Hematopoietic multipotent progenitor cell treated with erythropoietin and hydrocortisone succinate and interleukin-3 and kit ligand, for 8 days (in vitro differentiated cells): ENCODE data around the gene PLXNA1.

Experiments used
- DNase-seq: peaks from one replicate; pipeline ENCODE4 v3.0.0-alpha.2; 2015

Gene PLXNA1

DNA sequence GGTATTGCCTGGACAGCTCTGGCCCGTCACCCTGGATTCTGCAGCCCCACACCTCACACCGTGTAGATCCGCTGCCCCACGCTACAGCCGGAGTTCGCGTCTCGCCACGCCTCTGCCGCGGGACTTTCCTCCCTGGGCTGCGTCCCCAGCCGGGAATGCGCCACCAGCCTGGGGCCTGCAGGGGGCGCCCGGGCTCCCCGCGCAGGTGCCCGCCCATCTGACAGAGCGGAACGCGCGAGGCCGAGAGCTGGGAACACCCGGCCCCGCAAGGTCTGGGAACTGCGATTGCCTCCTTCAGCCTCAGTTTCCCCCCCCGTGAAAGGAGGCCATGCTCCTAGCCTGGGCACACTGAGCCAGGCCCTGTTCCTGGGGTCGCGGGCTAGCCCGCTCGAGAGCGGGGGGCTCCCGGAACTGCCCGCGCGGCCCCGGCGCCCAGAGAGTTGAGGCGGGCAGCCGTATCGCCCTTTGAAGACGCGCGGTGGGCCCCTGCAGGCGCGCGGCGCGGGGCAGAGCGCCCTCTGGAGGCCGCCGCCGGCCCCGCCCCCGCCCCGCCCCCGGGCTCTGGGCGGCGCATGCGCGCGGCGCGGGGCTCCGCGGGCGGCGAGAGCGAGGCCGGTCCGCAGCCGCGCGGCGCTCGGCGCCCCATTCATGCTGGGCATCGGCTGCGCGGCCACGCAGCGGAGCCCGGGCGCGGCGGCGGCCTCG lies at the start of gene PLXNA1:
TSS of gene PLXNA1 (plus strand) at position 645 of the 705 bp plus-strand sequence. CDS start 5,479 bp downstream, outside the sequence.
- DNase-seq, result peak; percentile 82

DNA sequence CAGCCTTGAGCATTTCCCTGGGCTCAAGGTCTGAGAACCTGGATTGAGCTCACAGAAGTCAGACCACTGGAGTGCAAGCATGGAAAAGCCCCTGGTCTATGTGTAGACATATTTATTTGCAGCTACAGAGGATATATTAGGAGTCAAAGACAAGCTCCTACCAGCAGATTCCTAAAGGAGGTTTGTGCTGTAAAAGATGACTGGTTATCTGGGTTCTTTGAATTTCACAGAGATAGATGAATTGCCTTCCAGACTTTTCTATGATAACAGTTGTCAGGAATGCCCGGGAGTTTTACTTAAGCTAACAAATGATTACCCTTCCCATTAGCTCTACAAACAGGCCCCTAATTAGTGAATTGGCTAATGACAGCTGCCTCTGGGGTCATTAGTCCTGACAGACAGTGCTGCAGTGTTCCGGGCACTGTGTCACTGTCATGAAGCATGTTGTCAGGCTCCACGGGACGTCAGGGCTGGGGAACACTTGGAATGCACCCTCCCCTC lies 48.8 kb upstream of the PLXNA1 start:
- no peak for DNase-seq

DNA sequence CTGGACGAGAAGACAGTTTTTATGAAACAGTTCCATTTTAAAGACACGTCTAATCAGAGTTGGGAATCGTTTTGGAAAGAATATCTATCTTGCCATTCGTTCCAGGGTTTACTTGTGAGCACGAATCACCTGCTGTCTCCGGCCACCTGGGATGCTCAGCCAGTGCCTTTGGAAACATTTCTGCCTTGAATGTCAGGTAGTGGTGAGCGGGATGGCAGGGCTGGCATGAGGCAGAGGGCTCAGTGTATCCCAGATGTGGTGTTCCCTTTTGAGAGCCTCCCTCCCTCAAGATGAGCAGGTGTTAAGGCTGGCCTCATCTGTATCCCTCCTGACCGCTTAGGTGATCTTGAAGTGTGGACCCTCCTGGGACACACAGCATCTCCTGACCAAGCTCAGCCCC lies 47.9 kb upstream of the PLXNA1 start:
- DNase-seq, result no peak

DNA sequence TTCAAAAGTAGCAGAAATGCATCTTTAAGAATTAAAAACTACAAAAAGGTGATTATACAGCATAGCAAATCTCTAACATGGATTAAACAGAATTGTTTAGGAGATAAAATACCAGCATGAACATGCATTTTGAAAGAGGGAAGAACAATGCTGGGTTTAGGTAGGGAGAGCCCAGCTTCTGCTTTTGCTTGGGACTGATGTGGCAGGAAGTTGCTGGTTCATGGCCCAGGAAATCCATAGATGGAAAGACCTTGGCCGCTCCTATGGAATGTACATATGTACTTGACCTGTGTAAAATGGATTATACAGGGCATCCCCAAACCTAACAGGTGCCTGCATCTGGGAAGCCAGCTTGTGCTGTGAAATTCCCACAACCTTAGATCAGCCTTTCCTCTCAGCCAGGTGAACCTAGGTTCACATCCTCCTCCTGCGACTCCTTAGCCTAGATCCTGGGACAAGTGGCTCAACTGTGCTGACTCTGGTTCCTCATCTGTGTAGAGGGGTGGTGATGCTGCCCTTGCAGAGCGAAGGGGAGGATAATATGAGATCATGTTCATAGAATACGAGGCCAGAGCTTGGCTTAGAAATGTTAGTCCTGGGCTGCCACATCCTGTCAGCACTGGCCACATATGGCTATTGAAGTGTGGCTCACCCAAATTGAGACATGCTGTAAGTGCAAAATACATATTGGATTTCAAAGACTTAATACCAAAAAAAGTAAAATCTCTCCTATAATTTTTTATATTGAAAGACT lies 47.0 kb upstream of the PLXNA1 start:
- DNase-seq, result no peak

DNA sequence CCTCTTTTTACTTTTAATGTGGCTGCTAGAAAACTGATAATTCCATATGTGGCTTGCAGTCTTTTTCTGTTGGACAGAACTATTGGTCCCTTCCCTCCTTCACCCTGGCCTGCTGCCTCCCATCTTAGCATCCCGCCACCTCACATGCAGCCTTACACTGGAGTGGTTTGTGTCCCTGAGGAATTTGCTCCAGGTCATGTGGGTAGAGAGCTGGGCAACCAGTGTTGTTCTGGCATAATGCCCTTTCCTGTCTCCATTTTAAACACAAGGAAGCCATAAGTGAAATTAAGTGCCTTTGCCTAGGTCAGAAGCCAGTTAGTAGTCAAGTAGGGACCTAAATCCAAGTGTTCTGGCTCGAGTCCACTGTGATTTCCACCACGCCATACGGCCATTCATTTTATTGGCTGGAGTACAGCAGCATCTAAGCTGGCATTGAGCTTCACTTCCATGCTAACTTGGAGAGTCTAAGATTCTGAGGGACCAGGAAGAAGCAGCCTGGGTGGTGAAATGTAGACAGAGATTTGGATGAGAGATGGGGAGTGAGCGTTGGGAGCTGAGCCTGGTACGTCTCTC lies 46.0 kb upstream of the PLXNA1 start:
- DNase-seq, result no peak

DNA sequence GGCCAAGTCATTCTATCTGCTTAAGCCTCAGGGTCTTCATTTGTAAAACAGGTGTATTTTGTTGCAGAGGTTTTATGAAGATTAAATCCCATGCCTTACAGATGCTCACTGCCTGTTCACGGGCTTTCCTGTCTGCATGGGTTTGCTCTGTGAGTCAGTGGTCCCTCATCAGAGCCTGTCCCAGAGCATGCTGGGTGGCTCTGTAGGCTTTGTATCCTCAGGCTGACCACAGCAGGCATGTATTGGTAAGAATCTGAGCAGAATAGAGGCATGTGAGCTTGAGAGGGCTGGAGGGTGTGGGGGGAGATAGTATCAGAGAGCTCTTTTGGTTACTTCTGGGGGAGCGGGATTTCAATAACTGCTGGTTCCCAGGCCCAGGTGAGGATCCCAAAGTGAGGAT lies 45.4 kb upstream of the PLXNA1 start:
- DNase-seq, result no peak

DNA sequence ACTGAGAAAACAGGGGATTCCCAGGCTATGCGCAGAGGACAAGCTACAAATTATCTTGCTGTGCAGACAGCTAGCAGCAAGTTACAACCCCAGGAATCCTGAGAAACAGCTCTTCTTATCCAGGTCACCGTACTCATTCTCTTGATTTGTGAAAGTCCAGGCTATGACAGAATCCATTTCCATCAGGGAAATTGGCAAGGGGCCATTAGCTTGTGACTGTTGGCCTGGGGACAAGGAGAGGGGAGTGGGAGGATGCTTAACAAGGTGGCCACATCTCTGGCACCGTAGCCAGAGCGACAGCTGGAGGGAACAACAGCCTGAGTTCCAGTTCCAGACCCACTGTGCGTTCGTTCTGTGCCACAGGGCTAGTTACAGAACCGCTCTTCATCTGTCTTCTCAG lies 44.9 kb upstream of the PLXNA1 start:
- DNase-seq, result no peak

DNA sequence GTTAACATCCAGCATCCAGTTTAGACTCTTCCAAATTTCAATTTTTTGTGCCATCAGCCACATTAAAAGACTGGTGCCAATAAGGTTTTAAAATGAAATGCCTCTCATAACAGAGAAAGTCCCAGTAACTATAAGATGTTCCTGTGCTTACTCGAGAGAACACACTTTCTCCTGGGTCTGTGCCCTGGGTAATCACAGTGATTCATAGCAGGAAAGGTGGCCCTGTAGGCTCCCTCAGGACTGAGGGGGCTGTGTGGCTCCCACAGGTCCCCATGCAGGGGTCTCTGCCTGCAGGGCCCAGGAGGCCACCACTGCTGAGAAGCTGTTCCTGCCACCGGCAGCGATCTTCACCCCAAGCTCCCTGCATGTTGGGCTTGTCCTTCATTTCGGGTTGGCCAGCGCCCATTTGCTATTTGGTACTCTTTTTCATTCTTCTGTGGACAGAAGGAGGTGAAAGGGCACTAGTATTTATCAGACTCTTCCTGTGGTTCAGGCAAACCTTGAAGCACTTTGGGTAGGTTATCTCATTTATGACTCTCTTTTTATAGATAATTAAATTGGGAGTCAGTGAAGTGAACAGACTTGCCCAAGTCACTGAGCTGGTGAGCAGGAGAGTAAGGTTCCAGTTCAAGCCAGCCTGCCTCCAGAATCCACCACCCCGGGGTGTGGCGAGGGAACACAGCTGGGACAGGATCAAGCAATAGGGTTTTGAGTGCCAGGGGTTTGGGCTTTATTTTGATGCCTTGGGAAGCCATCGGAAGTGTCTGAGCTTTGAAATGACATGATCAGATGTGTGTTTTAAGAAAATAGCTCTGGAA lies 44.2 kb upstream of the PLXNA1 start:
- no peak for DNase-seq

DNA sequence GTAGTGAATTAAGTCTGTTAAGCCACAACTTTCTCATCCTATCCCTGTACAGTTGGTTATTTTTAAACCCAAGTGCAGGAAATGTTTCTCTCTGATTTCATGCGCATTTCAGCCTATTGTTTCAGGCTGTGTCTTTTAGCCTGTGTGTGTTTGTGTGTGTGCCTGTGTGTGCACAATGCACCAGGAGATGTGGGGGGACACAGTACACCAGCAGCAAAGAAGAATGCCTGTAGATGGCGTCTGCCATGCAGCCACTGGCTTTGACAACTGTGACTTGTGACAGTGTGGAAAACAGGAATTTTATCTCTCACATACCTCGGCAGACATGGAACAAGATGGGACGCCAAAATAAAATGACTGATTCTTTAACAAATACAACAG lies 43.6 kb upstream of the PLXNA1 start:
- no peak for DNase-seq

DNA sequence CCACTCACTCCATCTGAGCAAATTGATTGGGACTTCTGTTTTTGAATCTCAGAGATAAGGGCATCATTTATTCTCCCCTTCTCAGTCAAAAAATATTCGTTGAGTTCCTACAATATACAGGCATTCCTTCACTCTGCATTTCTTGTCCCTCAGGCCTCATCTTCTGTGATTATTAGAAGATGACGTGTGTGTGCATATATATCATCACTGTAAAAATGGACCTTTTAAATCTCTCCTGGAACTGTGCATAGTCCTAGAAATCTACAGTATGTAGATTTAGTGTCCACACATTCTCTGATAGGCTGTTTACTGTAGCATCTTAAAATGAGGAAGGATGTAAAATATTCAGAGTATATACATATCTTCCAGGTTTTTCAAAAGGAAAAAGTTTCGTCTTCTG lies 43.2 kb upstream of the PLXNA1 start:
- no peak for DNase-seq

DNA sequence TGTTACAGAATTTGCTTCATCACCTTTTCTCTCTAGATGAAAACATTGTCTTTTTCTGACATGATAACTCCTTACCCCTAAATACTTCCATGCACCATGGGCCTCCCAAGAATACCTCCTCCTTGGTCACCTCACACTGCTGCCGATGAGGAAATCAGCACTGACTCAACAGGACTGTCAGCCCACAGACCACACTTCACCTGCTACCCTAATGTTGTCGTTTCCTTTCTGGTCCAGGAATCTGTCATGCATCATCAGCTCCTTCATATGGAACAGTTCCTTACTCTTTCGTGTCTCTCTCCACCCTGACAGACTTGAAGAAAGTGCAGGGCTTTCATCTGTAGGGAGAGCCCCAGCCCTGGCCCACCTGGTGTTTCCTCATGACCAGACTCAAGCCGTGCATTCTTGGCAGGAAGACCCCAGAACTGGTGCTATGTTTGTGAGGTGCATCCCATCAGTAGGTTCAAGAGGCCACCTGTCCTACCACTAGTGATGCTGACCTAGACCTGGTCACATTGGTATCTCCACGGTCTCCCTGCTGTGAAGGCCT lies 41.1 kb upstream of the PLXNA1 start:
- no peak for DNase-seq

DNA sequence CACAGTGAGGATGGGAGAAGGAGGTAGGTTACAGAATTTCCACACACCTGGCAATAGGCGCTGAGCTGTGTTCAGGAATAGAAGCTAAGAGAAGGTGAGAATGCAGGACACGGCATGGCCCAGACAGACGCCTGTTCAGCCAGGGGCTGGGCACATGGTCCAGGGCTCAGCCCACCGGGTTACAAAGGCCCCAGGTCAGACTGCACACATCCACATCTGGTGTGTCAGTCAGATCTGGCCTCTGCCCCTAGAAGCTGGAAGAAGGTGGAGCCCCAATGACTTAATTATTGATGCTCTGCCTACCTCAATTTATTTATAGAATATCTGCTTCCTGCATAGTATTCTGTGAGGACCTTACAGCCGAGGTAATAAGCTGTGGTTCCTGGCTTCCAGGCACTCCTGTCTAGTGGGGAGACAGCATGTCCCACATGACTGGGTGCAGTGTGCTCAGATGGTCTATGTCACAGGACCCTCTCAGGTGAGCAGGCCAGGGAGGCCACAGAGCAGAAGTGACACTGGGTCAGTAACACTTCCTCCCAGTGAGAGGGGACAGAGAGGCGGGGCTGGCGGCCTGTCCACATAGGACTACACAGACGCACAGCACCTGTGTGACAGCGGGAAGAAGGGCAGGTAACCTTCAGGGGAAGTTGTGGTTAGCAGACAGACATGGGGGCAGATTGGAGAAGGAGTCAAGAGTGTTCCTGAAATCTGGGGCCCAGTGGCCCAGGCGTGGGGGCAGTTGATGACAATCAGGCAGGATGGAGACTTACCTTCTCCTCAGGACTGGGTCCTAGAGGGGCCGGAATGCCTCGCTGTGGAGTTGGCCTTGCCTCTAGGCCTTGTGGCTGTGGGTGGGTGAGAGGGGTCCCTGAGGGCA lies 38.6 kb upstream of the PLXNA1 start:
- no peak for DNase-seq

DNA sequence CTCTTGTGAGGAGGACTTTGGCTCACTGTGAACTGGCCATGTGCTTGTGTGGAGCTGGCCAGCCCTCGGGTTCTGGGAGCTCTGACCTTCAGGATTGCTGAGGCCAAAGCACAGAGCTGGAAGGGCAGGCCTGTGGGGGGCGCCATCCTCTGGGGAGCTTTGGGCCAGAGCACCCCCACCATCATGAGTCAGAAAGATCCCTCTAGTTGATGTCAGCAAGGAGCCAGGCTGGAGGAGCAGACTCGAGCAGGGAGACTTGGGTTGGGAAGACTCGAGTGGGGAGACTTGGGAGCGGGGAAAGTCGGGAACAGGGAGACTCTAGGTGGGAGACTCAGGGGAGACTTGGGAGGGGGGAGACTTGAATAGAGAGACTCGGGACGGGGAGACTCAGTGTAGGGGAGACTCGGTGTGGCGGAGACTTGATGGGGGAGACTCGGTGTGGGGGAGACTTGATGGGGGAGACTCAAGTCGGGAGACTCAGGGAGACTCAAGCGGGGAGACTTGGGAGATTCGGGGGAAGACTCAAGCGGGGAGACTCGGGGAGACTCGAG lies 37.7 kb upstream of the PLXNA1 start:
- no peak for DNase-seq

DNA sequence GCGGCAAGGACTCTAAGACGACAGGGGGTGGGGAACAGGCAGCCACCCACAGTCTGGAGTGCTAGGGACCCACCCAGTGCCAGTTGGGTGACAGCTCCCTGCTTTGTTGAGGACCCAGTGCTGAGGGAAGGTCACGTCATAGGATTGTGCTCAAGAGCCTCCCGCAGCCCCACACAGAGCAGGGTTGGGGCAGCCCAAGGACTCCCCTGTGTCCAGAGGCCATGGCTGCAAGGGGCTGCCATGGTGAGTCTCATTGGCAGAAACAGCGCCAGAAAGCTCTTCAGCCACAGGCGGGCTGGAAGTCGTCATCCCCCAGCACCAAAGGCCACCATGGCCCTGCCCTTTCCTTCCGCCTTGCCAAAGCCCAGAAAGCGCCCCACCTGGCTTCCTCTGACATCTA lies 37.0 kb upstream of the PLXNA1 start:
- DNase-seq, result no peak

DNA sequence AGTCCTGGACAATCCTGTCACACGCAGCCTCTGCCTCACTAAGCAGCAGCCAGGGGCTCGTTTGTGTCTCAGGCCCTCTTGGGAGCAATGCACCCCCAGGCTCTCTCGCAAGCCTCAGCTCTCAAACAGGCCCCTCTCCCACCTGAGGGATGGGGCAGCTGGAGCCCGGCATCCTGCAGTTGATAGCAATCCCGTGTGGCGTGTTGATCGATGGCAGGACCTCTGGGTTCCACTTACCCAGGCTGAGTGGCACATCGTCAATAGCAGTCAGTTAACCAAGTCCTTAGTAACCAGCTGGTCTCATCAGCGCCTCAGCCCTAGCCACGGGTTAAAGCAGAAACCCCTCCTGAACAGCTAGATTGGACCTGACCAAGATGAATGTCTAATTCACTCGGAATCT lies 36.5 kb upstream of the PLXNA1 start:
- DNase-seq, result no peak

DNA sequence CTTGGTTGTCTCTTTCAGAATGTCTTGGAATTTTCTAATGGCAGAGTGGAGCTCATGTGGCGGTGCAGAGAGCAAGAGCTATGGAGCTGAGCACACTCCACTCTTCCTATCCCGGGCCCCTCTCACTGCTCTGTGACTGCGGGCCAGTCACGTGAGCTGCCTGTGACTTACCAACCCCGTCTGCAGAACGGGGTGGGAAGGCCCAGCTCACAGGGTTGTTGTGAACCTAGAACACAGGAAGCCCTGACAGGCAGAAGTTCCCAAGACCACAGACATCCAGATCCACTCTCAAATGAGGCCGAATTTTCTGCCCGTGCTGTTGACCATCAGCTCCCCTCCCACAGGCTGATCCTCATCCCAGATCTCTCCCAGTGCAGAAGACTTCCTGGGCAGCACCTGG lies 35.5 kb upstream of the PLXNA1 start:
- no peak for DNase-seq

DNA sequence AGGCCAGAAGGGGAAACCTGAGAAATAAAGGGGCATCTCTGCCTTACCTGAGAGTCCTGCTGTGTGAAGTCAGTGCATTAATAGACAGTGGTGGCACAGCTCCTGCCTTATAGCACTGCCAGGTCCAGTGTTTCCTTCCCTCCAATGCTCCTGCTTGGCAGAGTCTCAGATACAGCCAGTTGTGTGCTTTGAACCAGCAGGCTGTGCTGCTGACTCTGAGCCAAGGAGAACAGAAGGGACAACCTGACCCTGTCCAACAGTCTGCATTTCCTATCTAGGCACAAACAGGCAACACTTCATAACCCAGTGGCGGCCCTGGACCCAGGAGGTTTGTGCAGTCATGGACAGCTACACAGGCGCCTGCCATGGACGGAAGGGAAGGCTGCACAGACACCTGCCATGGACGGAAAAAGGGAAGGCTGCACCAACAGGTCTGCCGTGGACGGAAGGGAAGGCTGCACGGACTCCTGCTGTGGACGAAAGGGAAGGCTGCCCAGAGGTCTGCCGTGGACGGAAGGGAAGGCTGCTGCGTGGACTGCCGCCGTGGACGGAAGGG lies 33.9 kb upstream of the PLXNA1 start:
- DNase-seq, result no peak

DNA sequence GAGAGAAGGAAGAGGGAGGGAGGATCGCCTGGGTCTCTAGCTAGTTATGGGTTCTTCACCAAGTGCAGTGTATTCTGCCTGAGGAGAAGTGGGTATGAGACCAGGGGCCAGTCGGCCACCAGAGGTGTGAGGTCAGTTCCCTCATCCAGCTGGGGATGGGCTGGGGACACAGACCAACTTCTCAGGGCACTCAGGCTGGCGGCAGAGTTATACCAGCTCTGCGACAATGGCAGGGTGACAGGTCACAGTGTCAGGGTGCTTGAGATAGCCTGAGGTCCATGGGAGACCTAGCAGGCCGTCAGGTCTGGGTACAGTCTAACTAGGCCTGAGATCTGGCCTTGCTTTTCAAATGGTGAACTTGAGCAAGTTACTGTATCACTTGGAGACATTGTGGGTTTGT lies 31.4 kb upstream of the PLXNA1 start:
- no peak for DNase-seq

DNA sequence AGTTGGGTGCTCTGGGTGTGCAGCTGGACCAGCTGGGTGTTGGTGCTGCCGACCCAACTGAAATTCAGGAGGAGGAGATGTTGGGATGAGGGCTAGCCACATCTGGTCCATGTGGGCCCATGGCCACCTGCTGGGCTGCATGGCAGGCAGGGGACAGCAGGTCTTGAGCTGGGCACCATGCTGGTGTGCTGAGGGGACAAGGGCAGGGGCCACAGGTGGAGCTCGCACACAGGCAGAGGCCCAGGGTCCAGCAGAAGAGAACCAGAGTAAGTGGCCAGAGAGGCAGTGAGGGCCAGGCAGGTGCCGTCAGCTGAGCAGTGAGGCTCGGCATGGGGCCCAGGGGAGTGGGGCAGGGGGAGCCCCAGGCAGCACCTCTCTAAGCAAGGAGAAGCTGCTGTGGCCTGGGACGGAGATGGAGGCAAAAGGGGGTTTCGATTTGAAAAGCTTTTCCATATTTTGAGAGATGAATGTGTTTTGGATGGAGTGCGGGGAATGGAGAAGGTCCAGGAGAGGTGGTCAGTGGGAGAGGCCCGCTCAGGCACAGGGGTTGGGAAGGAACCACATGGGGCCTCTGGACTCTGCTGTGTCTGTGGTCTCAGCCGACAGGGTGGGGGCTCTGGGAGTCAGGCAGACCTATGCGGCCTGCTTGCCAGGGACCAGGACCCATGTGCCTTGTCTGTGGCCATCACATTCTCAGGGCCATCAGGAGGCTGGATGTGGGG lies 30.5 kb upstream of the PLXNA1 start:
- no peak for DNase-seq

DNA sequence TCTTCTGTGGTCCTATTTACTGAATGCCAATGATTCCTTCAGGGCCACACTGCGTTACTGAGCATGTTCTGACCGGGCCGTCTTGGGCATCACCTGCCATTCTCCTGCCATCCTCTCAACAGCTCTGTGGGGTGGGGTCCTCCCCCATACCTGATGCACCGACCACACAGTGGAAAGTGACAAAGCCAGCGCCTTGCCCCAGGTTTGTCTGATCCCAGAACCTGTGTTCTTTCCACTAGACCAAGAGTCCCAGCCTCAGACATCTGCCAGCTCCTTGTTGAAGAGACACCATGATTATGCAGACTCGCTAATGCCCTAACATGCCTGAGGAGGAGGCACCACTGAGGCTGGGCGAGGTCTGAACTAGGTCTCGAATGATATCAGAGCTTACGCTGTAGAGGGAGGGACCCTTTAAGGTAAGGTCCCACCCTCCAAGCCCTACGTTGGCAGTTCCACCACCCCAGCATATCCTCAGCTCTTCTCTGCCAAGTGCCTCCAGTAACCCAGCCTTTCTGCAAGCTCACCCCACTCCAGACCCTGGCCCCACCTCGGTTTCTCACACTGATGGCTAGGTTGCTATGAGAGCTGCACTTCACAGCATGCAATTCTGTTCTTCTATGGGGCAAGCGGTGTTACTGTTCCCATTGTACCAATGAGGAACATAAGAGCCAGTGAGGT lies 29.8 kb upstream of the PLXNA1 start:
- no peak for DNase-seq
